Neural progenitor cell (in vitro differentiated cells): ENCODE measurements around the gene C3orf22. TPM values are rescaled to one million over a fixed set of nuclear protein-coding genes. Genes with fewer than 3 reads are reported as not detected.

Experiments
- DNase-seq: peaks from one replicate; pipeline ENCODE4 v3.0.0-alpha.2; 2016; ENCODE audit warnings: low spot score
- H2AFZ ChIP-seq: fragments of 200-600 bp; sonication (generic); replicated peaks from 2 replicates; pipeline ENCODE4 v1.6.1; 2016; ENCODE audit warnings: antibody characterized with exemption
- H3F3A ChIP-seq: fragments of 200-600 bp; sonication (generic); 2 replicates; pipeline ENCODE4 v1.6.1; 2016; ENCODE audit warnings: antibody characterized with exemption, low read depth
- H3K27ac ChIP-seq: fragments of 200-600 bp; sonication (generic); 2 replicates; pipeline ENCODE4 v1.5.1; 2016; ENCODE audit warnings: mild to moderate bottlenecking
- H3K27me3 ChIP-seq: fragments of 200-600 bp; sonication (generic); 2 replicates; pipeline ENCODE4 v1.6.1; 2016; ENCODE audit warnings: mild to moderate bottlenecking, moderate library complexity
- H3K36me3 ChIP-seq: fragments of 200-600 bp; sonication (generic); 2 replicates; pipeline ENCODE4 v1.5.1; 2016
- H3K4me1 ChIP-seq: fragments of 200-600 bp; sonication (generic); 2 replicates; pipeline ENCODE4 v1.6.1; 2016; ENCODE audit warnings: mixed run types
- H3K4me2 ChIP-seq: fragments of 200-600 bp; sonication (generic); 2 replicates; pipeline ENCODE4 v1.6.1; 2016
- H3K4me3 ChIP-seq: fragments of 200-600 bp; sonication (generic); 2 replicates; pipeline ENCODE4 v1.5.1; 2016
- H3K79me2 ChIP-seq: fragments of 200-600 bp; sonication (generic); 2 replicates; pipeline ENCODE4 v1.6.1; 2016; ENCODE audit warnings: low read depth
- H3K9ac ChIP-seq: fragments of 200-600 bp; sonication (generic); 2 replicates; pipeline ENCODE4 v1.6.1; 2016
- H3K9me3 ChIP-seq: fragments of 200-600 bp; sonication (generic); 2 replicates; pipeline ENCODE4 v1.5.1; 2016; ENCODE audit warnings: low read depth
- H4K20me1 ChIP-seq: fragments of 200-600 bp; sonication (generic); 2 replicates; pipeline ENCODE4 v1.6.1; 2016; ENCODE audit warnings: low read depth
- H3K27ac Mint-ChIP-seq: 3 replicates; pipeline ENCODE4 v1.8.0; 2021; ENCODE audit warnings: mixed read lengths
- H3K27me3 Mint-ChIP-seq: 2 replicates; pipeline ENCODE4 v1.8.0; 2022; ENCODE audit warnings: low read depth, mild to moderate bottlenecking, inconsistent platforms, moderate library complexity, mixed read lengths; ENCODE audit not compliant: insufficient read depth
- H3K36me3 Mint-ChIP-seq: 3 replicates; pipeline ENCODE4 v1.8.0; 2021; ENCODE audit warnings: mixed read lengths
- H3K4me1 Mint-ChIP-seq: 3 replicates; pipeline ENCODE4 v1.8.0; 2021; ENCODE audit warnings: mixed read lengths
- H3K4me3 Mint-ChIP-seq: 3 replicates; pipeline ENCODE4 v1.8.0; 2021; ENCODE audit warnings: mild to moderate bottlenecking, moderate library complexity, mixed read lengths
- H3K9me3 Mint-ChIP-seq: 3 replicates; pipeline ENCODE4 v1.8.0; 2020; ENCODE audit warnings: mixed read lengths
- EZH2 ChIP-seq: fragments of 200-600 bp; sonication (generic); IDR thresholded peaks from 2 replicates; pipeline ENCODE4 v1.6.1; 2017; ENCODE audit warnings: antibody characterized with exemption, mild to moderate bottlenecking, moderate library complexity
- EZH2phosphoT487 ChIP-seq: fragments of 200-600 bp; sonication (generic); IDR thresholded peaks from 2 replicates; pipeline ENCODE4 v1.6.1; 2017; ENCODE audit warnings: antibody characterized with exemption
- total RNA-seq: library from RNA; depleted of rRNA; stranded (reverse); fragments of >200 nt; gene quantifications from 2 replicates; pipeline ENCODE4 v1.2.3, GENCODE V29; 2015; ENCODE audit warnings: low replicate concordance
- TF ChIP-seq, protein P1 (sequence below): fragments of 200-600 bp; sonication (generic); IDR thresholded peaks from 2 replicates; pipeline ENCODE4 v1.5.1; 2017; ENCODE audit warnings: antibody characterized with exemption, mild to moderate bottlenecking

C3orf22 gene
- total RNA-seq, 1 donor from 2014 or later: not detected

DNA sequence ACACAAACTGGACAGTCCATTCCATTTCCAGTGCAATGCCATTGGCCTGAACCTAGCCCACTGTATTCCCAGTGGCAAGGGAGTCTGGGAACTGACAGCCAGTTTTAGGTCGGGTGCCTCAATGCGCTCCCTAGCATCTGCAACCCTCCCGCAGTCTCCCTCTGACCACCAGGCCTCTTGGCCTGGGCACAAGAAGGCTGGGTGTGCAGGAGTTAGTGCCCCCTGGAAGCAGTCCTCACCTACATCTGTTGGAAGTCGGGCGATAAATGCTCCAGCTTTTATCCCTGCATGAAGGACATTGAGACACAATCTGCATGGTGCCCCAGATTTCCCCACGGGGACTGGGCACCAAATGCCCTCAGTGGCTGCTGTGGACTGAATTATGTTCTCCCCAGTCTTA lies 12.7 kb downstream of the C3orf22 start:
- Histone ChIP-seq H3K36me3 (no peaks in the 10 kb centered on the region), H3K27ac (no peak overlapping the region), H4K20me1 (no peaks in the 10 kb centered on the region), H3F3A (no peaks in the 10 kb centered on the region), H3K9ac (no peak overlapping the region), H3K4me1 (peaks cover 17% of the 10 kb centered on the region), H3K9me3 (no peaks in the 10 kb centered on the region), H2AFZ (no peak overlapping the region), H3K79me2 (no peaks in the 10 kb centered on the region), H3K4me2 (no peak overlapping the region), H3K4me3 (no peak overlapping the region), H3K27me3 (no peaks in the 10 kb centered on the region)
- Mint-ChIP-seq H3K36me3 (no peaks in the 10 kb centered on the region), H3K9me3 (peaks cover 2% of the 10 kb centered on the region), H3K27me3 (no peaks in the 10 kb centered on the region), H3K4me1 (peaks cover 26% of the 10 kb centered on the region), H3K27ac (no peak overlapping the region), H3K4me3 (no peak overlapping the region)
- DNase-seq: no peak
- TF ChIP-seq EZH2: no peak
- TF ChIP-seq, protein P1, sequence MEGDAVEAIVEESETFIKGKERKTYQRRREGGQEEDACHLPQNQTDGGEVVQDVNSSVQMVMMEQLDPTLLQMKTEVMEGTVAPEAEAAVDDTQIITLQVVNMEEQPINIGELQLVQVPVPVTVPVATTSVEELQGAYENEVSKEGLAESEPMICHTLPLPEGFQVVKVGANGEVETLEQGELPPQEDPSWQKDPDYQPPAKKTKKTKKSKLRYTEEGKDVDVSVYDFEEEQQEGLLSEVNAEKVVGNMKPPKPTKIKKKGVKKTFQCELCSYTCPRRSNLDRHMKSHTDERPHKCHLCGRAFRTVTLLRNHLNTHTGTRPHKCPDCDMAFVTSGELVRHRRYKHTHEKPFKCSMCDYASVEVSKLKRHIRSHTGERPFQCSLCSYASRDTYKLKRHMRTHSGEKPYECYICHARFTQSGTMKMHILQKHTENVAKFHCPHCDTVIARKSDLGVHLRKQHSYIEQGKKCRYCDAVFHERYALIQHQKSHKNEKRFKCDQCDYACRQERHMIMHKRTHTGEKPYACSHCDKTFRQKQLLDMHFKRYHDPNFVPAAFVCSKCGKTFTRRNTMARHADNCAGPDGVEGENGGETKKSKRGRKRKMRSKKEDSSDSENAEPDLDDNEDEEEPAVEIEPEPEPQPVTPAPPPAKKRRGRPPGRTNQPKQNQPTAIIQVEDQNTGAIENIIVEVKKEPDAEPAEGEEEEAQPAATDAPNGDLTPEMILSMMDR: no peak
- no peak for TF ChIP-seq EZH2phosphoT487

DNA sequence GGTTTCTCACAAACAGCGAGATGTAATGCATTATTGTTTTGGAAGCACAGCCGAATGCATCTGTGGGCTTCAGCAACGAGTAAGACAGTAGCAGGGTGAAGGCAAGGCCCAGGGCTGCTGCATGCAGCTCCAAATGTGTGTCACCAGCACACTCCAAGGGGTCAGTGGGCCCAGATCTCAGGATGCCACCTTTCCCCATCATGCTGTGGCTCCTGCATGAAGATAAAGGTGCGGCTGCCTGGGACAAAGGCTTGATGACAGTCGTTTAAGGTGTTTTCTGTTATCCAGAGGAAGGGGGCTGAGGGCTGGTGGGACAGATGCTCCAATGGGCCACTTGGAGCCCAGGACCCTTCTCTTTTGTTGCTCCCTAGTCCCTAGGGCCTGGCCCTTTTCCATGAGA lies 13.2 kb downstream of the C3orf22 start:
- peaks cover 2% of the 10 kb centered on the region for H3K9me3 Mint-ChIP-seq
- no peaks in the 10 kb centered on the region for H3K27me3 ChIP-seq
- no peak overlapping the region for H3K4me3 Mint-ChIP-seq
- no peaks in the 10 kb centered on the region for H3K36me3 ChIP-seq
- H2AFZ ChIP-seq: no peak overlapping the region
- H3K27ac ChIP-seq: no peak overlapping the region
- TF ChIP-seq EZH2 (no peak), EZH2phosphoT487 (no peak)
- TF ChIP-seq, protein P1: no peak
- H3K79me2 ChIP-seq: no peaks in the 10 kb centered on the region
- H3K4me2 ChIP-seq: no peak overlapping the region
- peaks cover 21% of the 10 kb centered on the region for H3K4me1 Mint-ChIP-seq
- no peaks in the 10 kb centered on the region for H3K36me3 Mint-ChIP-seq
- H3K4me3 ChIP-seq: no peak overlapping the region
- no peaks in the 10 kb centered on the region for H3F3A ChIP-seq
- H3K27ac Mint-ChIP-seq: peak overlapping the region; percentile 43
- H3K27me3 Mint-ChIP-seq: no peaks in the 10 kb centered on the region
- peaks cover 17% of the 10 kb centered on the region for H3K4me1 ChIP-seq
- DNase-seq: no peak
- no peak overlapping the region for H3K9ac ChIP-seq
- H4K20me1 ChIP-seq: no peaks in the 10 kb centered on the region
- H3K9me3 ChIP-seq: no peaks in the 10 kb centered on the region

DNA sequence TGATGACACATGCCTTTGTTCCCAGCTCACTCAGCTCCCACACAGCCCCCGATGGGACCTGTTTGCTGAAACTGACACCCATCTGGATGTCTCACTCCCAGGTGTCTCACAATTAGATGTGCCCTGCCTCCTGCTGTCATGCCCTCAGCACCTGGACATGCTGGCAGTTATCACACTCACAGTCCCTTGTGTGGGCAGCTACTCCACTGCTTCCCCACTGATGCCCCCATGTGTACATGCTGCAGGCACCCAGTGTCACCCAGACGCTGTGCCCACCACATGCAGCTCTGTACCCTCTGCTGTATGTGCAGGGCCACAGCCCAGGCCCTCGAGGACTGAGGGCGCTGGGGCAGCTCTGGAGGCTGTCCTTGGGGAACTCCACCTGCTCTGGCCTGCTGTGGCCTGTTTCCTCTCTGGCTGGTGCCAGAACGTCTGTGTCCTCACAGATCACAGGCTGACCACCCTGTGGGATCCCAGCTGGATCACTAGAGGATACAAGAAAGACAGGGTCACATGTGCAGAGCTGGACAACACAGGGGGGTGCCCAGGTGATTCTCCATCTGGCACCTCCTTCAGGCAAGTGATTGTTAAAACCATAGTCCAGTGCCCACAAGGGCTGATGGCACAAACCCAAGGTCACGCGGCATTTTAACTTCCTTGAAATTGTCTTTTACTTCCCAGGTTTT lies 14.0 kb downstream of the C3orf22 start:
- no peak for DNase-seq
- Histone ChIP-seq H3K9me3 (no peaks in the 10 kb centered on the region), H3K4me2 (no peak overlapping the region), H3F3A (no peaks in the 10 kb centered on the region), H3K36me3 (no peaks in the 10 kb centered on the region), H3K4me1 (peaks cover 14% of the 10 kb centered on the region), H3K79me2 (no peaks in the 10 kb centered on the region), H2AFZ (no peak overlapping the region), H3K27ac (no peak overlapping the region), H3K27me3 (no peaks in the 10 kb centered on the region), H4K20me1 (no peaks in the 10 kb centered on the region), H3K9ac (no peak overlapping the region), H3K4me3 (no peak overlapping the region)
- no peaks in the 10 kb centered on the region for H3K36me3 Mint-ChIP-seq
- H3K4me1 Mint-ChIP-seq: peaks cover 21% of the 10 kb centered on the region
- TF ChIP-seq EZH2: no peak
- TF ChIP-seq, protein P1: no peak
- TF ChIP-seq EZH2phosphoT487: no peak
- H3K4me3 Mint-ChIP-seq: no peak overlapping the region
- no peaks in the 10 kb centered on the region for H3K27me3 Mint-ChIP-seq
- H3K27ac Mint-ChIP-seq: peak overlapping the region; percentile 43
- peaks cover 2% of the 10 kb centered on the region for H3K9me3 Mint-ChIP-seq
